Calu3 (cell line): ENCODE measurements around the gene FATE1. TPM values are rescaled to one million over a fixed set of nuclear protein-coding genes. Genes with fewer than 3 reads are reported as not detected.

ENCODE experiments used
- BruUV-seq: library from RNA; stranded (reverse); fragments of 400-500 nt; replicated peaks from 2 replicates; lab custom pipeline; 2021; lab: Mats Ljungman, UMichigan
- CTCF ChIA-PET: fragments of 300-600 bp; sonication (Branson Sonifier 250); formaldehyde crosslinking; loops from one replicate; lab custom pipeline; 2022; ENCODE audit warnings: antibody characterized with exemption; lab: Charles Lee
- DNase-seq: peaks from one replicate; pipeline ENCODE4 v3.0.0; 2022
- H3K27ac Mint-ChIP-seq: one replicate; pipeline ENCODE4 v1.8.0; 2022; ENCODE audit warnings: mixed read lengths; ENCODE audit not compliant: unreplicated experiment
- H3K27me3 Mint-ChIP-seq: one replicate; pipeline ENCODE4 v1.8.0; 2022; ENCODE audit warnings: mixed read lengths; ENCODE audit not compliant: unreplicated experiment
- H3K36me3 Mint-ChIP-seq: one replicate; pipeline ENCODE4 v1.8.0; 2022; ENCODE audit warnings: mild to moderate bottlenecking, moderate library complexity, mixed read lengths; ENCODE audit not compliant: insufficient read depth, unreplicated experiment
- H3K4me1 Mint-ChIP-seq: one replicate; pipeline ENCODE4 v1.8.0; 2022; ENCODE audit warnings: mild to moderate bottlenecking, low read depth, mixed read lengths; ENCODE audit not compliant: unreplicated experiment
- H3K4me3 Mint-ChIP-seq: one replicate; pipeline ENCODE4 v1.8.0; 2022; ENCODE audit warnings: mild to moderate bottlenecking, low read depth, moderate library complexity, mixed read lengths; ENCODE audit not compliant: unreplicated experiment
- H3K9me3 Mint-ChIP-seq: one replicate; pipeline ENCODE4 v1.8.0; 2022; ENCODE audit warnings: low read depth, mixed read lengths; ENCODE audit not compliant: unreplicated experiment
- intact Hi-C: fragments of 100-400 bp; cut with micrococcal nuclease; formaldehyde crosslinking; loops from one replicate; pipeline ENCODE4 v1.10.0; 2022; ENCODE audit not compliant: unreplicated experiment
- total RNA-seq: library from RNA; stranded (reverse); gene quantifications from 2 replicates; pipeline ENCODE4 v1.2.3, GENCODE V29; 2022
- TF ChIP-seq, protein P1 (sequence below): fragments of 200-600 bp; IDR thresholded peaks from one replicate; pipeline ENCODE4 v1.8.0; 2022; ENCODE audit warnings: antibody characterized with exemption; ENCODE audit not compliant: unreplicated experiment

Gene FATE1
- total RNA-seq, 1 experiment from 2014 or later = not detected

DNA sequence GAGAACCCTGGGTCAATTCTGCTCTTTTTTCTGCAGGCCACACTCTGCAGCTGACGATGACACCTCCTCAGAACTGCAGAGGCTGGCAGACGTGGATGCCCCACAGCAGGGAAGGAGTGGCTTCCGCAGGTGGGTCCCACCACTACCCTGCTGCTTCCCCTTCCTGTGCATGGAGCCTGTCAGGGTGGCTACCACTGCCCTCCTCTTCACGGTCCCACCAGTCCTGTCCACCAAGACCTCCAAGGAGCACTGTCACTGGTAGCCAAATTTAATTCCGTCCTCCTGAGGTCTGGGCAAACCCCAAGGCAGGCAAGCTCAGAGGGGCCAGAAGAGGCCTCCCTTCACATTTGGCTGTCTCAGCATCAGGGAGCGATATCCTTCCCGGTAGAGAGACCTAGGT lies 22.9 kb downstream of the FATE1 start:
- peaks cover 78% of the 10 kb centered on the region for H3K27me3 Mint-ChIP-seq
- H3K4me1 Mint-ChIP-seq = no peaks in the 10 kb centered on the region
- no TSS peak for BruUV-seq
- no peaks in the 10 kb centered on the region for H3K36me3 Mint-ChIP-seq
- no peak overlapping the region for H3K27ac Mint-ChIP-seq
- CTCF ChIA-PET = no interaction called here
- intact Hi-C loops = no loop called here
- no peak overlapping the region for H3K4me3 Mint-ChIP-seq
- no peak for DNase-seq
- TF ChIP-seq, protein P1, sequence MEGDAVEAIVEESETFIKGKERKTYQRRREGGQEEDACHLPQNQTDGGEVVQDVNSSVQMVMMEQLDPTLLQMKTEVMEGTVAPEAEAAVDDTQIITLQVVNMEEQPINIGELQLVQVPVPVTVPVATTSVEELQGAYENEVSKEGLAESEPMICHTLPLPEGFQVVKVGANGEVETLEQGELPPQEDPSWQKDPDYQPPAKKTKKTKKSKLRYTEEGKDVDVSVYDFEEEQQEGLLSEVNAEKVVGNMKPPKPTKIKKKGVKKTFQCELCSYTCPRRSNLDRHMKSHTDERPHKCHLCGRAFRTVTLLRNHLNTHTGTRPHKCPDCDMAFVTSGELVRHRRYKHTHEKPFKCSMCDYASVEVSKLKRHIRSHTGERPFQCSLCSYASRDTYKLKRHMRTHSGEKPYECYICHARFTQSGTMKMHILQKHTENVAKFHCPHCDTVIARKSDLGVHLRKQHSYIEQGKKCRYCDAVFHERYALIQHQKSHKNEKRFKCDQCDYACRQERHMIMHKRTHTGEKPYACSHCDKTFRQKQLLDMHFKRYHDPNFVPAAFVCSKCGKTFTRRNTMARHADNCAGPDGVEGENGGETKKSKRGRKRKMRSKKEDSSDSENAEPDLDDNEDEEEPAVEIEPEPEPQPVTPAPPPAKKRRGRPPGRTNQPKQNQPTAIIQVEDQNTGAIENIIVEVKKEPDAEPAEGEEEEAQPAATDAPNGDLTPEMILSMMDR = no peak
- no peaks in the 10 kb centered on the region for H3K9me3 Mint-ChIP-seq

- H3K27ac Mint-ChIP-seq = no peak overlapping the region
- peaks cover 74% of the 10 kb centered on the region for H3K27me3 Mint-ChIP-seq
- no peaks in the 10 kb centered on the region for H3K4me1 Mint-ChIP-seq
- TF ChIP-seq, protein P1 = no peak
- CTCF ChIA-PET = no interaction called here
- intact Hi-C loops = no loop called here
- DNase-seq = no peak
- no peak overlapping the region for H3K4me3 Mint-ChIP-seq
- H3K36me3 Mint-ChIP-seq = no peaks in the 10 kb centered on the region
- no TSS peak for BruUV-seq
- no peaks in the 10 kb centered on the region for H3K9me3 Mint-ChIP-seq
These were observed 25.8 kb downstream of the FATE1 start for GRCh38 chrX:151741606-151742005.

- TF ChIP-seq, protein P1 = no peak
- Mint-ChIP-seq H3K36me3 (no peaks in the 10 kb centered on the region), H3K9me3 (no peaks in the 10 kb centered on the region), H3K4me3 (no peak overlapping the region), H3K4me1 (no peaks in the 10 kb centered on the region), H3K27ac (no peak overlapping the region), H3K27me3 (peaks cover 69% of the 10 kb centered on the region)
- intact Hi-C loops = no loop called here
- DNase-seq = no peak
- BruUV-seq = no TSS peak
- CTCF ChIA-PET = no interaction called here
These were observed 26.5 kb downstream of the FATE1 start for GRCh38 chrX:151742311-151742710.

DNA sequence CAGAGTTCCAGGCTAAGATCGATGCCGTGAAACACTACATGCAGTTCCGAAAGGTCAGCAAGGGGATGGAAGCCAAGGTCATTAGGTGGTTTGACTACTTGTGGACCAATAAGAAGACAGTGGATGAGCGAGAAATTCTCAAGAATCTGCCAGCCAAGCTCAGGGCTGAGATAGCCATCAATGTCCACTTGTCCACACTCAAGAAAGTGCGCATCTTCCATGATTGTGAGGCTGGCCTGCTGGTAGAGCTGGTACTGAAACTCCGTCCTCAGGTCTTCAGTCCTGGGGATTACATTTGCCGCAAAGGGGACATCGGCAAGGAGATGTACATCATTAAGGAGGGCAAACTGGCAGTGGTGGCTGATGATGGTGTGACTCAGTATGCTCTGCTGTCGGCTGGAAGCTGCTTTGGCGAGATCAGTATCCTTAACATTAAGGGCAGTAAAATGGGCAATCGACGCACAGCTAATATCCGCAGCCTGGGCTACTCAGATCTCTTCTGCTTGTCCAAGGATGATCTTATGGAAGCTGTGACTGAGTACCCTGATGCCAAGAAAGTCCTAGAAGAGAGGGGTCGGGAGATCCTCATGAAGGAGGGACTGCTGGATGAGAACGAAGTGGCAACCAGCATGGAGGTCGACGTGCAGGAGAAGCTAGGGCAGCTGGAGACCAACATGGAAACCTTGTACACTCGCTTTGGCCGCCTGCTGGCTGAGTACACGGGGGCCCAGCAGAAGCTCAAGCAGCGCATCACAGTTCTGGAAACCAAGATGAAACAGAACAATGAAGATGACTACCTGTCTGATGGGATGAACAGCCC lies 28.0 kb downstream of the FATE1 start:
- H3K4me3 Mint-ChIP-seq = no peak overlapping the region
- H3K9me3 Mint-ChIP-seq = no peaks in the 10 kb centered on the region
- H3K4me1 Mint-ChIP-seq = no peaks in the 10 kb centered on the region
- BruUV-seq = no TSS peak
- TF ChIP-seq, protein P1 = no peak
- CTCF ChIA-PET = no interaction called here
- intact Hi-C loops = no loop called here
- H3K27me3 Mint-ChIP-seq = peaks cover 77% of the 10 kb centered on the region
- DNase-seq = no peak
- H3K27ac Mint-ChIP-seq = no peak overlapping the region
- H3K36me3 Mint-ChIP-seq = no peaks in the 10 kb centered on the region
